H9 (cell line): ENCODE data around the gene LHFPL2. TPM values are rescaled to one million over a fixed set of nuclear protein-coding genes. Genes with fewer than 3 reads are reported as not detected.

Experiments
- DNase-seq: peaks from one replicate; pipeline ENCODE4 v3.0.0-alpha.2; 2017
- H2AFZ ChIP-seq: one replicate; pipeline ENCODE4 v1.6.1; 2013; ENCODE audit warnings: mild to moderate bottlenecking, low read length, control low read depth, moderate library complexity
- H2AK5ac ChIP-seq: 2 replicates; pipeline ENCODE4 v1.6.1; 2013; ENCODE audit warnings: low read length, control low read depth, mixed read lengths; ENCODE audit not compliant: insufficient read length
- H2BK120ac ChIP-seq: one replicate; pipeline ENCODE4 v1.6.1; 2013; ENCODE audit warnings: low read depth, mild to moderate bottlenecking, low read length, control low read depth, inconsistent platforms; ENCODE audit not compliant: poor library complexity, severe bottlenecking
- H2BK12ac ChIP-seq: 2 replicates; pipeline ENCODE4 v1.6.1; 2013; ENCODE audit warnings: low read length, control low read depth, mixed read lengths, low read depth; ENCODE audit not compliant: insufficient read length
- H2BK15ac ChIP-seq: 2 replicates; pipeline ENCODE4 v1.6.1; 2013; ENCODE audit warnings: low read depth, low read length, control low read depth
- H2BK20ac ChIP-seq: one replicate; pipeline ENCODE4 v1.6.1; 2013; ENCODE audit warnings: low read depth, mild to moderate bottlenecking, low read length, control low read depth, inconsistent platforms; ENCODE audit not compliant: poor library complexity, severe bottlenecking
- H2BK5ac ChIP-seq: 2 replicates; pipeline ENCODE4 v1.6.1; 2013; ENCODE audit warnings: low read length, control low read depth, mixed read lengths; ENCODE audit not compliant: insufficient read length
- H3K14ac ChIP-seq: 2 replicates; pipeline ENCODE4 v1.6.1; 2013; ENCODE audit warnings: low read length, control low read depth; ENCODE audit not compliant: insufficient read depth
- H3K18ac ChIP-seq: 2 replicates; pipeline ENCODE4 v1.6.1; 2013; ENCODE audit warnings: low read depth, mild to moderate bottlenecking, mixed read lengths, low read length, control low read depth; ENCODE audit not compliant: insufficient read length
- H3K23ac ChIP-seq: 2 replicates; pipeline ENCODE4 v1.6.1; 2013; ENCODE audit warnings: low read length, control low read depth, mixed read lengths, low read depth; ENCODE audit not compliant: insufficient read length
- H3K23me2 ChIP-seq: 2 replicates; pipeline ENCODE4 v1.6.1; 2013; ENCODE audit warnings: low read depth, mild to moderate bottlenecking, mixed read lengths, low read length, control low read depth; ENCODE audit not compliant: insufficient read length, poor library complexity, severe bottlenecking
- H3K27ac ChIP-seq: 2 replicates; pipeline ENCODE4 v1.5.1; 2013; ENCODE audit warnings: low read length, control low read depth, mixed read lengths, low read depth; ENCODE audit not compliant: insufficient read length
- H3K27me3 ChIP-seq: 2 replicates; pipeline ENCODE4 v1.6.1; 2013; ENCODE audit warnings: low read length, control low read depth, inconsistent platforms; ENCODE audit not compliant: insufficient read depth
- H3K4ac ChIP-seq: 2 replicates; pipeline ENCODE4 v1.6.1; 2013; ENCODE audit warnings: low read depth, mild to moderate bottlenecking, control low read depth, inconsistent platforms, low read length, moderate library complexity
- H3K4me1 ChIP-seq: 2 replicates; pipeline ENCODE4 v1.6.1; 2013; ENCODE audit warnings: low read length, control low read depth, inconsistent platforms; ENCODE audit not compliant: insufficient read depth
- H3K4me2 ChIP-seq: 2 replicates; pipeline ENCODE4 v1.6.1; 2013; ENCODE audit warnings: low read length, control low read depth, mixed read lengths; ENCODE audit not compliant: insufficient read length, insufficient read depth
- H3K56ac ChIP-seq: 2 replicates; pipeline ENCODE4 v1.6.1; 2013; ENCODE audit warnings: low read depth, mild to moderate bottlenecking, mixed read lengths, low read length, control low read depth; ENCODE audit not compliant: insufficient read length
- H3K79me1 ChIP-seq: 2 replicates; pipeline ENCODE4 v1.6.1; 2013; ENCODE audit warnings: low read depth, mild to moderate bottlenecking, moderate library complexity, low read length, control low read depth, inconsistent platforms; ENCODE audit not compliant: insufficient read depth, poor library complexity, severe bottlenecking
- H3K79me2 ChIP-seq: 2 replicates; pipeline ENCODE4 v1.6.1; 2013; ENCODE audit warnings: low read length, control low read depth, inconsistent platforms; ENCODE audit not compliant: insufficient read depth
- H3K9ac ChIP-seq: 2 replicates; pipeline ENCODE4 v1.6.1; 2013; ENCODE audit warnings: low read length, control low read depth, mixed read lengths; ENCODE audit not compliant: insufficient read length; ENCODE audit errors: extremely low read depth
- H3K9me3 ChIP-seq: one replicate; pipeline ENCODE4 v1.6.1; 2013; ENCODE audit warnings: low read depth, low read length, inconsistent platforms; ENCODE audit not compliant: control insufficient read depth
- H3T11ph ChIP-seq: one replicate; pipeline ENCODE4 v1.6.1; 2013; ENCODE audit warnings: mild to moderate bottlenecking, low read length, control low read depth, inconsistent platforms
- H4K20me1 ChIP-seq: one replicate; pipeline ENCODE4 v1.6.1; 2013; ENCODE audit not compliant: control insufficient read depth, insufficient read length, insufficient read depth
- H4K5ac ChIP-seq: 2 replicates; pipeline ENCODE4 v1.6.1; 2013; ENCODE audit warnings: low read depth, mild to moderate bottlenecking, mixed read lengths, low read length, control low read depth; ENCODE audit not compliant: insufficient read length
- H4K8ac ChIP-seq: replicated peaks from 2 replicates; pipeline ENCODE4 v1.6.1; 2013; ENCODE audit warnings: low read length, control low read depth, mixed read lengths, low read depth; ENCODE audit not compliant: insufficient read length
- H4K91ac ChIP-seq: 2 replicates; pipeline ENCODE4 v1.6.1; 2013; ENCODE audit warnings: low read depth, mild to moderate bottlenecking, moderate library complexity, mixed read lengths, low read length, control low read depth; ENCODE audit not compliant: insufficient read length
- H3K27ac Mint-ChIP-seq, 3 experiments: 2 replicates in 2 of 3; 3 replicates in 1 of 3; pipeline ENCODE4 v1.8.0; 2020 to 2021; ENCODE audit warnings: mixed read lengths in 3 of 3, mild to moderate bottlenecking in 1 of 3, moderate library complexity in 1 of 3
- H3K27me3 Mint-ChIP-seq: 2 replicates; pipeline ENCODE4 v1.8.0; 2021; ENCODE audit warnings: low read depth, mild to moderate bottlenecking, moderate library complexity, mixed read lengths
- H3K36me3 Mint-ChIP-seq, 3 experiments: 2 replicates in 2 of 3; 3 replicates in 1 of 3; pipeline ENCODE4 v1.8.0; 2020 to 2021; ENCODE audit warnings: low read depth in 3 of 3, mixed read lengths in 3 of 3; ENCODE audit not compliant: insufficient read depth in 1 of 3
- H3K4me1 Mint-ChIP-seq, 2 experiments: 2 replicates each; pipeline ENCODE4 v1.8.0; 2020; ENCODE audit warnings: mixed read lengths in 2 of 2
- H3K4me3 Mint-ChIP-seq, 2 experiments: 2 replicates in 1 of 2; 3 replicates in 1 of 2; pipeline ENCODE4 v1.8.0; 2020 to 2021; ENCODE audit warnings: mild to moderate bottlenecking in 2 of 2, mixed read lengths in 2 of 2, moderate library complexity in 1 of 2
- H3K9me3 Mint-ChIP-seq, 2 experiments: 2 replicates in 1 of 2; 3 replicates in 1 of 2; pipeline ENCODE4 v1.8.0; 2020; ENCODE audit warnings: mild to moderate bottlenecking in 2 of 2, mixed read lengths in 2 of 2, moderate library complexity in 1 of 2
- WGBS: extraction: QIAGEN DNeasy Blood & Tissue Kit; methylation state at CpG from one replicate; pipeline ENCODE4 v1.1.7; 2013; ENCODE audit warnings: missing lambda C conversion rate, low lambda C conversion rate, mixed read lengths; ENCODE audit not compliant: insufficient read length; ENCODE audit errors: extremely low coverage; 5-methylcytosine and 5-hydroxymethylcytosine counted together
- total RNA-seq: library from RNA; stranded (reverse); gene quantifications from 2 replicates; pipeline ENCODE4 v1.2.1, GENCODE V29; 2021
- TF ChIP-seq, protein P1 (sequence below): fragments of 200-600 bp; sonication (generic); conservative IDR thresholded peaks from 3 replicates; pipeline ENCODE4 v1.8.0; 2021; ENCODE audit warnings: antibody characterized with exemption, mild to moderate bottlenecking

The LHFPL2 gene
- total RNA-seq, 1 experiment from 2014 or later: 26.3 TPM

- no peak overlapping the region for H3T11ph ChIP-seq
- no peak overlapping the region for H3K4ac ChIP-seq
- Mint-ChIP-seq H3K4me1 (peaks cover 52 to 60% of the 10 kb centered on the region in 2 experiments), H3K4me3 (no peak overlapping the region), H3K27ac (no peak overlapping the region), H3K27me3 (no peaks in the 10 kb centered on the region), H3K36me3 (peaks cover 0 to 2% (median 0%) of the 10 kb centered on the region in 3 experiments; a peak in 3 of 7 replicates), H3K9me3 (no peaks in the 10 kb centered on the region)
- no peak overlapping the region for H2BK15ac ChIP-seq
- H2BK12ac ChIP-seq: no peak overlapping the region
- H3K4me1 ChIP-seq: peaks cover 22% of the 10 kb centered on the region
- H3K23ac ChIP-seq: no peak overlapping the region
- no CpG with 5 or more reads among the region's 5 CpGs for WGBS
- no peaks in the 10 kb centered on the region for H3K9me3 ChIP-seq
- no peaks in the 10 kb centered on the region for H3K23me2 ChIP-seq
- H4K5ac ChIP-seq: no peak overlapping the region
- no peak overlapping the region for H3K27ac ChIP-seq
- no peak overlapping the region for H2BK5ac ChIP-seq
- no peak overlapping the region for H3K18ac ChIP-seq
- H3K56ac ChIP-seq: no peak overlapping the region
- no peak for DNase-seq
- H3K79me2 ChIP-seq: no peaks in the 10 kb centered on the region; the same call in 1 of the 2 replicates
- no peak overlapping the region for H2BK120ac ChIP-seq
- no peaks in the 10 kb centered on the region for H4K20me1 ChIP-seq
- no peak overlapping the region for H2BK20ac ChIP-seq
- no peaks in the 10 kb centered on the region for H3K27me3 ChIP-seq
- H2AK5ac ChIP-seq: no peak overlapping the region
- no peaks in the 10 kb centered on the region for H3K79me1 ChIP-seq
- no peak overlapping the region for H3K4me2 ChIP-seq
- H2AFZ ChIP-seq: no peak overlapping the region
- H4K8ac ChIP-seq: no peak overlapping the region
- no peak overlapping the region for H3K9ac ChIP-seq
- no peak overlapping the region for H4K91ac ChIP-seq
- TF ChIP-seq, protein P1, sequence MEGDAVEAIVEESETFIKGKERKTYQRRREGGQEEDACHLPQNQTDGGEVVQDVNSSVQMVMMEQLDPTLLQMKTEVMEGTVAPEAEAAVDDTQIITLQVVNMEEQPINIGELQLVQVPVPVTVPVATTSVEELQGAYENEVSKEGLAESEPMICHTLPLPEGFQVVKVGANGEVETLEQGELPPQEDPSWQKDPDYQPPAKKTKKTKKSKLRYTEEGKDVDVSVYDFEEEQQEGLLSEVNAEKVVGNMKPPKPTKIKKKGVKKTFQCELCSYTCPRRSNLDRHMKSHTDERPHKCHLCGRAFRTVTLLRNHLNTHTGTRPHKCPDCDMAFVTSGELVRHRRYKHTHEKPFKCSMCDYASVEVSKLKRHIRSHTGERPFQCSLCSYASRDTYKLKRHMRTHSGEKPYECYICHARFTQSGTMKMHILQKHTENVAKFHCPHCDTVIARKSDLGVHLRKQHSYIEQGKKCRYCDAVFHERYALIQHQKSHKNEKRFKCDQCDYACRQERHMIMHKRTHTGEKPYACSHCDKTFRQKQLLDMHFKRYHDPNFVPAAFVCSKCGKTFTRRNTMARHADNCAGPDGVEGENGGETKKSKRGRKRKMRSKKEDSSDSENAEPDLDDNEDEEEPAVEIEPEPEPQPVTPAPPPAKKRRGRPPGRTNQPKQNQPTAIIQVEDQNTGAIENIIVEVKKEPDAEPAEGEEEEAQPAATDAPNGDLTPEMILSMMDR: no peak
- H3K14ac ChIP-seq: no peak overlapping the region
Measured at GRCh38 chr5:78500871-78501270, 147.7 kb downstream of the LHFPL2 start.
